ENCODE data around the gene PTBP1. TPM values are rescaled to one million over a fixed set of nuclear protein-coding genes. Genes with fewer than 3 reads are reported as not detected.

Gene PTBP1
- total and polyA plus RNA-seq, 2 donors (not counting 1 experiment from before 2014, with no cell fraction given): 137 to 309 TPM

DNA sequence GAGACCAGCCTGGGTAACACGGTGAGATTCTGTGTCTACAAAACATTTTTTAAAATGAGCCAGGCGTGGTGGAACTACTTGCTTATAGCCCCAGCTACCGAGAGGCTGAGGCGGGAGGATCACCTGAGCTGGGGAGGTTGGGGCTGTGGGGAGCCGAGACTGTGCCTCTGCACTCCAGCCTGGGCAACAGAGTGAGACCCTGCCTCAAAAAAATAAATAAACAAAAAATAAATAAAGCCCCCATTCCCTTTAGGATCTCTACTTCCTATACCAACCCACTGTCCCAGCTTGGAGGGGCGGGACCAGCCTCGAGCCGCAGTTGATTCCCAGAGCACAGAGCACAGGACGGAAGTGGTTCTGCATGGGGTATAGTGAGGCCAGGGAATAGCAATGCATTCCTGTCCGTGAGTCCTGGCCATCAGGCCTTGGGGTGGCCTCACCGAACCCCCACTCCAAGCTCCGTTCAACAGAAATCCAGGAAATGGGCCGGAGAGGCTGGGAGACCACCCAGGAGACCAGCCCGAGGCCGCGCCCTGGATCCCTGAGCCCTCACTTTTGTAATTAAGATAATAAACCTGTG is 4.9 kb upstream of the PTBP1 start:
- H3K27ac Mint-ChIP-seq: no peak overlapping the region
- H3K4me3 ChIP-seq (ENCODE audit: control extremely low read depth in 1 of 5, extremely low read depth in 1 of 5, insufficient read depth in 1 of 5, low read depth in 2 of 5, low read length in 4 of 5): no peak overlapping the region
- H3K4me2 ChIP-seq (replicated peaks; ENCODE audit: low read depth, low read length, poor library complexity, severe bottlenecking): no peak overlapping the region
- TF ChIP-seq EZH2 (IDR thresholded peaks at IDR 0.05; ENCODE audit: borderline replicate concordance, insufficient read depth, low read depth, low read length, poor library complexity, severe bottlenecking): no peak
- TF ChIP-seq, protein P1, sequence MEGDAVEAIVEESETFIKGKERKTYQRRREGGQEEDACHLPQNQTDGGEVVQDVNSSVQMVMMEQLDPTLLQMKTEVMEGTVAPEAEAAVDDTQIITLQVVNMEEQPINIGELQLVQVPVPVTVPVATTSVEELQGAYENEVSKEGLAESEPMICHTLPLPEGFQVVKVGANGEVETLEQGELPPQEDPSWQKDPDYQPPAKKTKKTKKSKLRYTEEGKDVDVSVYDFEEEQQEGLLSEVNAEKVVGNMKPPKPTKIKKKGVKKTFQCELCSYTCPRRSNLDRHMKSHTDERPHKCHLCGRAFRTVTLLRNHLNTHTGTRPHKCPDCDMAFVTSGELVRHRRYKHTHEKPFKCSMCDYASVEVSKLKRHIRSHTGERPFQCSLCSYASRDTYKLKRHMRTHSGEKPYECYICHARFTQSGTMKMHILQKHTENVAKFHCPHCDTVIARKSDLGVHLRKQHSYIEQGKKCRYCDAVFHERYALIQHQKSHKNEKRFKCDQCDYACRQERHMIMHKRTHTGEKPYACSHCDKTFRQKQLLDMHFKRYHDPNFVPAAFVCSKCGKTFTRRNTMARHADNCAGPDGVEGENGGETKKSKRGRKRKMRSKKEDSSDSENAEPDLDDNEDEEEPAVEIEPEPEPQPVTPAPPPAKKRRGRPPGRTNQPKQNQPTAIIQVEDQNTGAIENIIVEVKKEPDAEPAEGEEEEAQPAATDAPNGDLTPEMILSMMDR (IDR thresholded peaks at IDR 0.05): no peak
- H3K9ac ChIP-seq (ENCODE audit: low read length): no peak overlapping the region
- no peak for DNase-seq
- no peak overlapping the region for H2AFZ ChIP-seq (ENCODE audit: insufficient read depth, low read depth, low read length, poor library complexity, severe bottlenecking)
- no peaks in the 10 kb centered on the region for H3K9me3 ChIP-seq (ENCODE audit: control extremely low read depth in 1 of 3, control insufficient read depth in 2 of 3, insufficient read depth in 1 of 3, low read length in 2 of 3)
- no peak for ATAC-seq (ENCODE audit: low read depth)
- ChIA-PET CTCF (no interaction called here), POLR2A (interaction anchor here (0.6 kb wide), 1 partner anchor 64 kb away, joined by 4 read pairs; no protein-coding TSS in a partner anchor)
- H4K20me1 ChIP-seq (ENCODE audit: control insufficient read depth, insufficient read depth, low read length, poor library complexity, severe bottlenecking): no peaks in the 10 kb centered on the region
- H3K4me3 Mint-ChIP-seq: no peak overlapping the region
- no peak overlapping the region for H3K27ac ChIP-seq (ENCODE audit: low read length in 2 of 2)
- no peaks in the 10 kb centered on the region for H3K27me3 ChIP-seq (replicated peaks in 1 of 4; ENCODE audit: control extremely low read depth in 1 of 4, control insufficient read depth in 3 of 4, insufficient read depth in 4 of 4, low read length in 3 of 4)
- H3K79me2 ChIP-seq (ENCODE audit: control insufficient read depth, insufficient read depth, low read length): peaks cover 10% of the 10 kb centered on the region
- peaks cover 0 to 10% of the 10 kb centered on the region in 2 donors for H3K4me1 ChIP-seq (ENCODE audit: control insufficient read depth in 2 of 2, insufficient read depth in 2 of 2, low read length in 2 of 2)
- H3K4me1 Mint-ChIP-seq: peaks cover 4% of the 10 kb centered on the region
- no peaks in the 10 kb centered on the region for H3K9me3 Mint-ChIP-seq (ENCODE audit: insufficient read depth)
- 90% methylated on average over 10 of the region's 16 CpGs for WGBS (ENCODE audit: insufficient coverage)
- intact Hi-C loops (cut with micrococcal nuclease): no loop called here
- H3K27me3 Mint-ChIP-seq: peaks cover 4% of the 10 kb centered on the region
- H3K36me3 ChIP-seq (replicated peaks in 1 of 2; ENCODE audit: control extremely low read depth in 1 of 2, control insufficient read depth in 1 of 2, extremely low read depth in 1 of 2, insufficient read depth in 2 of 2, low read length in 1 of 2): no peaks in the 10 kb centered on the region

DNA sequence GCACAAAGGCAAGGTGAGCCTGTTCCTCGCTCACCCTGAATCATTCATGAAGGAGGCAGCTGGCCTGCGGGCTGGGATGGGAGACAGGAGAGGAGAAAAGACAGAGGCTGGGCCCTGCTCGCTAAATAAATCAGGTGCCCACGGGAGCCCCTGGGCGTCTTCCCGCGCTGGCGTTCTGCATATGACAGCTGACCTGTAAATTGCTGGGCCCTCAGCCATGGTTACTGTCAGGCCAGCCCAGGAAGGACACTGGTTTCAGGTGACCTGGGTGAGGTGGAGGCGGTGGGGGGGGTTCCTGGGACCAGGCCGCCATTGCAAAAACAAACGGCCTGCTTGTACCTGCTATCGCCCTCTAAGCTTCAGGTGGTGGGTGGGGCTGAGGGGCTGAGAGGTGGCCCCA is 3.4 kb upstream of the PTBP1 start:
- Histone ChIP-seq H2AFZ (ENCODE audit: insufficient read depth, low read depth, low read length, poor library complexity, severe bottlenecking) (no peak overlapping the region), H3K4me2 (replicated peaks; ENCODE audit: low read depth, low read length, poor library complexity, severe bottlenecking) (no peak overlapping the region), H4K20me1 (ENCODE audit: control insufficient read depth, insufficient read depth, low read length, poor library complexity, severe bottlenecking) (peaks cover 10% of the 10 kb centered on the region), H3K36me3 (replicated peaks in 1 of 2; ENCODE audit: control extremely low read depth in 1 of 2, control insufficient read depth in 1 of 2, extremely low read depth in 1 of 2, insufficient read depth in 2 of 2, low read length in 1 of 2) (peaks cover 0 to 3% of the 10 kb centered on the region in 2 experiments), H3K27ac (ENCODE audit: low read length in 2 of 2) (no peak overlapping the region), H3K4me1 (ENCODE audit: control insufficient read depth in 2 of 2, insufficient read depth in 2 of 2, low read length in 2 of 2) (peaks cover under 1 to 18% of the 10 kb centered on the region in 2 donors), H3K4me3 (ENCODE audit: control extremely low read depth in 1 of 5, extremely low read depth in 1 of 5, insufficient read depth in 1 of 5, low read depth in 2 of 5, low read length in 4 of 5) (no peak overlapping the region), H3K9me3 (ENCODE audit: control extremely low read depth in 1 of 3, control insufficient read depth in 2 of 3, insufficient read depth in 1 of 3, low read length in 2 of 3) (no peaks in the 10 kb centered on the region), H3K79me2 (ENCODE audit: control insufficient read depth, insufficient read depth, low read length) (peaks cover 20% of the 10 kb centered on the region), H3K27me3 (replicated peaks in 1 of 4; ENCODE audit: control extremely low read depth in 1 of 4, control insufficient read depth in 3 of 4, insufficient read depth in 4 of 4, low read length in 3 of 4) (no peaks in the 10 kb centered on the region), H3K9ac (ENCODE audit: low read length) (no peak overlapping the region)
- ChIA-PET CTCF (no interaction called here), POLR2A (interaction anchor here (0.6 kb wide), 1 partner anchor 448 kb away, joined by 7 read pairs; the partner anchor contains the start of gene ATP5F1D)
- ATAC-seq (ENCODE audit: low read depth) (no peak), DNase-seq (no peak)
- Mint-ChIP-seq H3K4me3 (no peak overlapping the region), H3K27me3 (peaks cover 4% of the 10 kb centered on the region), H3K27ac (no peak overlapping the region), H3K4me1 (peaks cover 8% of the 10 kb centered on the region), H3K9me3 (ENCODE audit: insufficient read depth) (no peaks in the 10 kb centered on the region)
- TF ChIP-seq EZH2 (IDR thresholded peaks at IDR 0.05; ENCODE audit: borderline replicate concordance, insufficient read depth, low read depth, low read length, poor library complexity, severe bottlenecking): no peak
- TF ChIP-seq, protein P1 (IDR thresholded peaks at IDR 0.05): no peak
- WGBS (ENCODE audit: insufficient coverage): 96% methylated on average over 8 of the region's 12 CpGs
- intact Hi-C loops (cut with micrococcal nuclease): no loop called here

All from B cell (primary cell).